Neural cell (in vitro differentiated cells): ENCODE data around the gene MDM2. TPM values are rescaled to one million over a fixed set of nuclear protein-coding genes. Genes with fewer than 3 reads are reported as not detected.

Source experiments
- H2AFZ ChIP-seq: fragments of 200-600, 300-800 bp; sonication (generic), shearing (Covaris generic); 2 replicates; pipeline ENCODE4 v1.6.0; 2014; ENCODE audit warnings: low read depth, mild to moderate bottlenecking, antibody characterized with exemption, low read length, moderate library complexity
- H3F3A ChIP-seq: fragments of 200-600 bp; shearing (Covaris generic); 2 replicates; pipeline ENCODE4 v1.6.1; 2016; ENCODE audit warnings: mild to moderate bottlenecking, moderate library complexity, mixed read lengths, antibody characterized with exemption, low read length; ENCODE audit not compliant: insufficient read depth, poor library complexity, severe bottlenecking
- H3K27ac ChIP-seq: fragments of 200-600, 300-800 bp; sonication (generic), shearing (Covaris generic); 2 replicates; pipeline ENCODE4 v1.5.1; 2014; ENCODE audit warnings: mild to moderate bottlenecking, low read length, moderate library complexity
- H3K27me3 ChIP-seq: fragments of 300-800, 200-600 bp; sonication (generic), shearing (Covaris generic); 2 replicates; pipeline ENCODE4 v1.6.0; 2014; ENCODE audit warnings: mild to moderate bottlenecking, low read depth, low read length, moderate library complexity; ENCODE audit not compliant: insufficient read depth
- H3K36me3 ChIP-seq: fragments of 300-800, 200-600 bp; sonication (generic), shearing (Covaris generic); 2 replicates; pipeline ENCODE4 v1.5.1; 2014; ENCODE audit warnings: mild to moderate bottlenecking, antibody characterized with exemption, low read length, moderate library complexity; ENCODE audit not compliant: insufficient read depth
- H3K4me2 ChIP-seq: fragments of 300-800, 200-600 bp; sonication (generic), shearing (Covaris generic); 2 replicates; pipeline ENCODE4 v1.6.0; 2014; ENCODE audit warnings: mild to moderate bottlenecking, low read length
- H3K4me3 ChIP-seq: fragments of 300-800, 200-600 bp; sonication (generic), shearing (Covaris generic); 2 replicates; pipeline ENCODE4 v1.5.1; 2014; ENCODE audit warnings: mild to moderate bottlenecking, low read length, moderate library complexity
- H3K79me2 ChIP-seq: fragments of 200-600 bp; shearing (Covaris generic); replicated peaks from 2 replicates; pipeline ENCODE4 v1.6.0; 2014; ENCODE audit warnings: mild to moderate bottlenecking, low read length, moderate library complexity; ENCODE audit not compliant: insufficient read depth
- H3K9ac ChIP-seq: fragments of 300-800, 200-600 bp; sonication (generic), shearing (Covaris generic); 2 replicates; pipeline ENCODE4 v1.6.1; 2016; ENCODE audit warnings: mild to moderate bottlenecking, low read length, mixed read lengths
- H3K9me2 ChIP-seq: fragments of 200-600 bp; shearing (Covaris generic); 2 replicates; pipeline ENCODE4 v1.6.1; 2016; ENCODE audit warnings: mild to moderate bottlenecking, low read length, mixed read lengths; ENCODE audit not compliant: insufficient read depth
- H3K9me3 ChIP-seq: fragments of 200-600, 300-800 bp; sonication (generic), shearing (Covaris generic); 2 replicates; pipeline ENCODE4 v1.6.1; 2016; ENCODE audit warnings: mild to moderate bottlenecking, mixed run types, low read length, moderate library complexity, mixed read lengths
- H4K20me1 ChIP-seq: fragments of 200-600 bp; shearing (Covaris generic); 2 replicates; pipeline ENCODE4 v1.6.1; 2016; ENCODE audit warnings: mild to moderate bottlenecking, mixed run types; ENCODE audit not compliant: insufficient read depth
- CTCF ChIP-seq: fragments of 450-650 bp; IDR thresholded peaks from 2 replicates; pipeline ENCODE4 v1.5.1; 2014; ENCODE audit warnings: antibody characterized with exemption, mild to moderate bottlenecking, moderate library complexity; ENCODE audit not compliant: poor library complexity, severe bottlenecking
- EP300 ChIP-seq: fragments of 450-650 bp; conservative IDR thresholded peaks from 2 replicates; pipeline ENCODE4 v1.6.1; 2014; ENCODE audit warnings: antibody characterized with exemption, mild to moderate bottlenecking, moderate library complexity; ENCODE audit not compliant: poor library complexity, severe bottlenecking
- EZH2 ChIP-seq: fragments of 200-600, 300-800 bp; shearing (Covaris generic), sonication (generic); IDR thresholded peaks from 2 replicates; pipeline ENCODE4 v1.6.1; 2014; ENCODE audit warnings: antibody characterized with exemption, low read length, borderline replicate concordance, mild to moderate bottlenecking; ENCODE audit not compliant: insufficient read depth, poor library complexity, severe bottlenecking
- MXI1 ChIP-seq: fragments of 450-650 bp; conservative IDR thresholded peaks from 2 replicates; pipeline ENCODE4 v1.6.1; 2014; ENCODE audit warnings: antibody characterized with exemption, mild to moderate bottlenecking; ENCODE audit not compliant: poor library complexity, severe bottlenecking
- POLR2AphosphoS5 ChIP-seq: IDR thresholded peaks from 2 replicates; pipeline ENCODE4 v1.6.1; 2012
- RAD21 ChIP-seq: fragments of 450-650 bp; conservative IDR thresholded peaks from 2 replicates; pipeline ENCODE4 v1.6.1; 2014; ENCODE audit warnings: antibody characterized with exemption, mild to moderate bottlenecking, moderate library complexity
- REST ChIP-seq: IDR thresholded peaks from 2 replicates; pipeline ENCODE4 v1.6.1; 2012; ENCODE audit warnings: borderline replicate concordance
- SMC3 ChIP-seq: fragments of 450-650 bp; conservative IDR thresholded peaks from 2 replicates; pipeline ENCODE4 v1.6.1; 2014; ENCODE audit warnings: antibody characterized with exemption, mild to moderate bottlenecking, moderate library complexity; ENCODE audit not compliant: poor library complexity
- TAF1 ChIP-seq: IDR thresholded peaks from 2 replicates; pipeline ENCODE4 v1.6.1; 2012; ENCODE audit warnings: low read depth
- polyA plus RNA-seq: library from polyadenylated mRNA; depleted of rRNA; stranded (reverse); fragments of >200 nt; gene quantifications from 2 replicates; pipeline ENCODE4 v1.2.3, GENCODE V29; 2014

The MDM2 gene
- polyA plus RNA-seq, 1 donor from 2014 or later, result 37.5 TPM

- Histone ChIP-seq H3K4me3 (no peak overlapping the region), H3K9ac (no peak overlapping the region), H4K20me1 (no peaks in the 10 kb centered on the region), H2AFZ (no peak overlapping the region), H3K27me3 (no peaks in the 10 kb centered on the region), H3K9me3 (no peaks in the 10 kb centered on the region), H3K79me2 (no peaks in the 10 kb centered on the region), H3F3A (no peaks in the 10 kb centered on the region), H3K27ac (no peak overlapping the region), H3K36me3 (no peaks in the 10 kb centered on the region), H3K4me2 (no peak overlapping the region), H3K9me2 (no peaks in the 10 kb centered on the region)
- TF ChIP-seq REST (no peak), TAF1 (no peak), EZH2 (no peak), POLR2AphosphoS5 (no peak), MXI1 (no peak), CTCF (no peak), EP300 (no peak), RAD21 (no peak), SMC3 (no peak)
Observed at GRCh38 chr12:68876461-68876860, 68.5 kb downstream of the MDM2 start.

DNA sequence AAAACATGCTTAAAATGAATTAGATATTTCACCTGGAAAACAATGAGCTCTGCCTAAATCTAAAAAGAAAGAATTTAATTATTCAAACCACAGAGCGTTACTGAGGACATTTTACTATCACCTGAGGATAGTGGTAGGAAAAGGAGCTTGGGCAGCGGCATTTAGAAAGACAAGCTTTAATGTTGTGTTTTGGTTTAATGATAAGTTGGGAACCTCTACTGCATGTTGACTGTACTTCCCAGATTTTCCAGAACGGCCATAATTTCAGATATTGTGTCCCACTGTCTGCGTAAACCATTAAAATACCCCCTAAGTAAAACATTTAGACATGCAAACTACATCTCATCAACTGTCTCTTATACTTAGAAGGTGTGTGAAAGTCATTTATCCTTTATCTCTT lies 69.6 kb downstream of the MDM2 start:
- H3K9ac ChIP-seq, result no peak overlapping the region
- no peaks in the 10 kb centered on the region for H3K36me3 ChIP-seq
- TF ChIP-seq CTCF (no peak), SMC3 (no peak), MXI1 (no peak), TAF1 (no peak), RAD21 (no peak), REST (no peak), POLR2AphosphoS5 (no peak), EP300 (no peak), EZH2 (no peak)
- H3F3A ChIP-seq, result no peaks in the 10 kb centered on the region
- H3K4me2 ChIP-seq, result no peak overlapping the region
- no peaks in the 10 kb centered on the region for H3K79me2 ChIP-seq
- no peak overlapping the region for H3K4me3 ChIP-seq
- no peaks in the 10 kb centered on the region for H3K9me3 ChIP-seq
- H3K9me2 ChIP-seq, result no peaks in the 10 kb centered on the region
- no peak overlapping the region for H2AFZ ChIP-seq
- no peak overlapping the region for H3K27ac ChIP-seq
- no peaks in the 10 kb centered on the region for H4K20me1 ChIP-seq
- no peaks in the 10 kb centered on the region for H3K27me3 ChIP-seq
